ENCODE results near the gene S100A6.
A peak's percentile ranks its signal among the peaks of the same experiment; 100 is the strongest.

The S100A6 gene

GRCh38 chr1:153547560-153548551 is 12.1 kb upstream of the S100A6 start:
- H3K4me3 ChIP-seq (ENCODE audit: low read depth, low read length), result no peak overlapping the region
- TF ChIP-seq CTCF (IDR thresholded peaks at IDR 0.05; ENCODE audit: control insufficient read depth, extremely low read depth, insufficient read depth), result no peak
- no peak for DNase-seq (ENCODE audit: low read depth)

DNA sequence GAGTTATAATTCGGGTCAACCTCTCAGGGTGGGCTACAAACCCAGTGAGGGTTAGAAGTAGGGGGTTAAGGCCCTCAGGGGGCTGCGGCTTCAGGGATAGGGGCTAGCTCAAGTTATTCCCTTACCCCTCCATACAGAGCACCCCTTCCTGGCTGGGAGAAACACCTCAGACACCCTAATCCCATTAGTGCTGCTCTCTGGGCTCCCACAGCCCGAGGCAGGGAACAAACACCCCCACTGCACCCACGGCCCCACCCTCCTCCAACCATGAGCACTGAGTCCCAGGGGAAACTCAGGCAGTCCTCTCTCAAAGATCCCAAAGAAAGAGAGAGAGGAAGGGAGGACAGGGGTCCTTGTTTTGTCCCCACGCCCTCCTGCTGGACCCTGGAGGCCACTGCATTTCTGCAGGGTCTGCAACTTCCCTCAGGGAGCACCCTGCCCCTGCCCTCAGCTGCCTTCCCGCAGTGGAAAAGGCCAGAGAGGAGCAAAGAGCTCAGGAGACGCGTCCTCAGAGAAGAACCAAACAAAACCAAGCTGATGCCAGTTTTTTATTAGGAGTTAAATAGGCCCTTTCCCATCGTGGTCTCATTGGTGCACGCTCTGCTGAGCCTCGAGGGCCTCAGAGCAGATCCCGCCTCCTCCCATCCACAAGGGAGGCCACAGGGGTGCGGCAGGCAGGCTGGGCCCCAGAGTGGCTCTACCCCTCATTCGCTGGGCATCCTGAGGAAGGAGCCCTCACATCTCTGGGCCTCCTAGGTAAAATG is 11.2 kb upstream of the S100A6 start:
- TF ChIP-seq CTCF (IDR thresholded peaks at IDR 0.05; ENCODE audit: control insufficient read depth, extremely low read depth, insufficient read depth), result no peak
- no peak for DNase-seq (ENCODE audit: low read depth)
- no peak overlapping the region for H3K4me3 ChIP-seq (ENCODE audit: low read depth, low read length)

GRCh38 chr1:153546371-153546770 is 10.6 kb upstream of the S100A6 start:
- H3K4me3 ChIP-seq (ENCODE audit: low read depth, low read length), result no peak overlapping the region
- no peak for TF ChIP-seq CTCF (IDR thresholded peaks at IDR 0.05; ENCODE audit: control insufficient read depth, extremely low read depth, insufficient read depth)

DNA sequence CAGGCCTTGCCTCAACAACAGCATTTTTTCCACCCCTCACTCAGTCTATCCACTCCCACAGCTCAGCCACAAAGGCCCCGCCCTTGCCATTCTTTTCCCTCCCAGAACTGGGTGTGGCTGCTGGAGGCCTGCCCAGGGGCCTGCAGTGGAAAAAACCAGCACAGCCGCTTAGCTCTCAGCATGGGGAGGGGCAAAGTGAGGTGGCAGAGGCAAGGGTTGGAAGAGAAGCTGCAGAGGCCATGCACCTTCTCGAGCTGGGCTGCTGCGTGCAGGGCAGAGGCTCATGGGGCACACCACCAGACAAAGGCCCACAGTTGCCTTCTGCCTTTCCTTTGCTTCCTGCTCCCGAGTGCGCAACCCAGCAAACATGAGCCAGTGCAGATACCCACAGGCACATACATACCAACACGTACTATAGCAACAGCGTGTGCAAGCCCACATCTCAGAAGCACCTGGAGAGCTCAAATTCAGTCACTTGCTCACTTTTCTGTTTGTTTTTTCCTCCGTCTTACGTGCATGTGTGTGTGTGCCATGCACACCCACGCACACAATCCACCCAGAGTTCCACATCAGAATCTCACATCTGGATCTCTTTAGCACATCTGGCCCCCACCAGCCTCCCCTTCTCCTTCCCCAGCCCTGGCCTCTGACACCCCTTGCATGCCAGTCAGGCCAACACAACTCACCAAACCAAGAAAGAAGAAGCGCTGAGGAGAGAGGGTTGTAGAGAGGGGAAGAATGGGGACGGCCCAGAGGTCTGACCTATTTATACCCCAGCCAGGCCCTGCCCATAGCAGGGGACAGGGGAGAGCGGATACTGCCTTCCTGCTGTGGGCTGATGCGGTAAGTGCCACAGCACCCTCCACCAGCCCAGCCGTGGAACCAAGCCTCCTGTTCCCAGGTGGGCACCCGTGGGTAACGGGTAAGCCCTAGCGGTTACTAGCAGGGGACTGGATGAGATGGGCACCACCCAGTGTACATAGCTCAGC is 9.6 kb upstream of the S100A6 start, which contains the start of gene S100A4:
TSS of gene S100A4 (minus strand) at position 740 of the 989 bp plus-strand sequence. CDS start 1,012 bp downstream, outside the sequence.
- TF ChIP-seq CTCF (IDR thresholded peaks at IDR 0.05; ENCODE audit: control insufficient read depth, extremely low read depth, insufficient read depth), result no peak
- H3K4me3 ChIP-seq (ENCODE audit: low read depth, low read length), result no peak within 1 kb of the TSS
- DNase-seq (ENCODE audit: low read depth), result peak; percentile 77

More at GRCh38 chr1:153546371-153546770, 10.6 kb upstream of the S100A6 start:
- no peak for DNase-seq (ENCODE audit: low read depth)

DNA sequence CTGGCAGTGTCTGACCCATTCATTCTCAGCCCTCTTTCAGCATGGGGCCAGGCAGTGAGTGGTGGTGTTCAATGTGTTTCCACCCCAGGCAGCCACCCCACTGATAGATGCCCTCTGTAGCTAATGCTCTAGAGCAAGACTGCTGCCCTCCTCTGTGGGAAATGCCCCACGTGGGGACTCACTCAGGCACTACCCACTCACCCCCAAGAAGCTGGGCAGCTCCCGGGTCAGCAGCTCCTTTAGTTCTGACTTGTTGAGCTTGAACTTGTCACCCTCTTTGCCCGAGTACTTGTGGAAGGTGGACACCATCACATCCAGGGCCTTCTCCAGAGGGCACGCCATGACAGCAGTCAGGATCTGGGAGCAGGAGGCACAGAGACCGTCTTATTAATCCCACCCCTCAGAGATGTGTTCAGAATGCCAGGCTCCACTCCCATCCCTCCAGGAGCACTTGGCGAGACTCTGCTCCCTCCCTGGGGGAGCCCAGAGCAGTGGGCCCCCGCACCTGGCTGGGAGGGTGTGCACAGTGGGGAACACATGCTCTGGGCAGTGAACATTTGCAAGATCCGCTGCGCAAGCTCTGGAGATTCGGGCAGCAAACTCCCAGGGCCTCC is 8.8 kb upstream of the S100A6 start:
- TF ChIP-seq CTCF (IDR thresholded peaks at IDR 0.05; ENCODE audit: control insufficient read depth, extremely low read depth, insufficient read depth), result no peak
- H3K4me3 ChIP-seq (ENCODE audit: low read depth, low read length), result no peak overlapping the region
- no peak for DNase-seq (ENCODE audit: low read depth)

- no peak overlapping the region for H3K4me3 ChIP-seq (ENCODE audit: low read depth, low read length)
- no peak for DNase-seq (ENCODE audit: low read depth)
- TF ChIP-seq CTCF (IDR thresholded peaks at IDR 0.05; ENCODE audit: control insufficient read depth, extremely low read depth, insufficient read depth), result no peak
Observed at GRCh38 chr1:153543736-153544135, 7.9 kb upstream of the S100A6 start.
